H9 (cell line): ENCODE measurements around the gene RARS1. TPM values are rescaled to one million over a fixed set of nuclear protein-coding genes. Genes with fewer than 3 reads are reported as not detected.

ENCODE experiments used
- DNase-seq: peaks from one replicate; pipeline ENCODE4 v3.0.0-alpha.2; 2017
- H2AFZ ChIP-seq: one replicate; pipeline ENCODE4 v1.6.1; 2013; ENCODE audit warnings: mild to moderate bottlenecking, low read length, control low read depth, moderate library complexity
- H2AK5ac ChIP-seq: 2 replicates; pipeline ENCODE4 v1.6.1; 2013; ENCODE audit warnings: low read length, control low read depth, mixed read lengths; ENCODE audit not compliant: insufficient read length
- H2BK120ac ChIP-seq: one replicate; pipeline ENCODE4 v1.6.1; 2013; ENCODE audit warnings: low read depth, mild to moderate bottlenecking, low read length, control low read depth, inconsistent platforms; ENCODE audit not compliant: poor library complexity, severe bottlenecking
- H2BK12ac ChIP-seq: 2 replicates; pipeline ENCODE4 v1.6.1; 2013; ENCODE audit warnings: low read length, control low read depth, mixed read lengths, low read depth; ENCODE audit not compliant: insufficient read length
- H2BK15ac ChIP-seq: 2 replicates; pipeline ENCODE4 v1.6.1; 2013; ENCODE audit warnings: low read depth, low read length, control low read depth
- H2BK20ac ChIP-seq: one replicate; pipeline ENCODE4 v1.6.1; 2013; ENCODE audit warnings: low read depth, mild to moderate bottlenecking, low read length, control low read depth, inconsistent platforms; ENCODE audit not compliant: poor library complexity, severe bottlenecking
- H2BK5ac ChIP-seq: 2 replicates; pipeline ENCODE4 v1.6.1; 2013; ENCODE audit warnings: low read length, control low read depth, mixed read lengths; ENCODE audit not compliant: insufficient read length
- H3K14ac ChIP-seq: 2 replicates; pipeline ENCODE4 v1.6.1; 2013; ENCODE audit warnings: low read length, control low read depth; ENCODE audit not compliant: insufficient read depth
- H3K18ac ChIP-seq: 2 replicates; pipeline ENCODE4 v1.6.1; 2013; ENCODE audit warnings: low read depth, mild to moderate bottlenecking, mixed read lengths, low read length, control low read depth; ENCODE audit not compliant: insufficient read length
- H3K23ac ChIP-seq: 2 replicates; pipeline ENCODE4 v1.6.1; 2013; ENCODE audit warnings: low read length, control low read depth, mixed read lengths, low read depth; ENCODE audit not compliant: insufficient read length
- H3K23me2 ChIP-seq: 2 replicates; pipeline ENCODE4 v1.6.1; 2013; ENCODE audit warnings: low read depth, mild to moderate bottlenecking, mixed read lengths, low read length, control low read depth; ENCODE audit not compliant: insufficient read length, poor library complexity, severe bottlenecking
- H3K27ac ChIP-seq: 2 replicates; pipeline ENCODE4 v1.5.1; 2013; ENCODE audit warnings: low read length, control low read depth, mixed read lengths, low read depth; ENCODE audit not compliant: insufficient read length
- H3K27me3 ChIP-seq: 2 replicates; pipeline ENCODE4 v1.6.1; 2013; ENCODE audit warnings: low read length, control low read depth, inconsistent platforms; ENCODE audit not compliant: insufficient read depth
- H3K4ac ChIP-seq: 2 replicates; pipeline ENCODE4 v1.6.1; 2013; ENCODE audit warnings: low read depth, mild to moderate bottlenecking, control low read depth, inconsistent platforms, low read length, moderate library complexity
- H3K4me1 ChIP-seq: 2 replicates; pipeline ENCODE4 v1.6.1; 2013; ENCODE audit warnings: low read length, control low read depth, inconsistent platforms; ENCODE audit not compliant: insufficient read depth
- H3K4me2 ChIP-seq: 2 replicates; pipeline ENCODE4 v1.6.1; 2013; ENCODE audit warnings: low read length, control low read depth, mixed read lengths; ENCODE audit not compliant: insufficient read length, insufficient read depth
- H3K56ac ChIP-seq: 2 replicates; pipeline ENCODE4 v1.6.1; 2013; ENCODE audit warnings: low read depth, mild to moderate bottlenecking, mixed read lengths, low read length, control low read depth; ENCODE audit not compliant: insufficient read length
- H3K79me1 ChIP-seq: 2 replicates; pipeline ENCODE4 v1.6.1; 2013; ENCODE audit warnings: low read depth, mild to moderate bottlenecking, moderate library complexity, low read length, control low read depth, inconsistent platforms; ENCODE audit not compliant: insufficient read depth, poor library complexity, severe bottlenecking
- H3K79me2 ChIP-seq: 2 replicates; pipeline ENCODE4 v1.6.1; 2013; ENCODE audit warnings: low read length, control low read depth, inconsistent platforms; ENCODE audit not compliant: insufficient read depth
- H3K9ac ChIP-seq: 2 replicates; pipeline ENCODE4 v1.6.1; 2013; ENCODE audit warnings: low read length, control low read depth, mixed read lengths; ENCODE audit not compliant: insufficient read length; ENCODE audit errors: extremely low read depth
- H3K9me3 ChIP-seq: one replicate; pipeline ENCODE4 v1.6.1; 2013; ENCODE audit warnings: low read depth, low read length, inconsistent platforms; ENCODE audit not compliant: control insufficient read depth
- H3T11ph ChIP-seq: one replicate; pipeline ENCODE4 v1.6.1; 2013; ENCODE audit warnings: mild to moderate bottlenecking, low read length, control low read depth, inconsistent platforms
- H4K20me1 ChIP-seq: one replicate; pipeline ENCODE4 v1.6.1; 2013; ENCODE audit not compliant: control insufficient read depth, insufficient read length, insufficient read depth
- H4K5ac ChIP-seq: 2 replicates; pipeline ENCODE4 v1.6.1; 2013; ENCODE audit warnings: low read depth, mild to moderate bottlenecking, mixed read lengths, low read length, control low read depth; ENCODE audit not compliant: insufficient read length
- H4K8ac ChIP-seq: replicated peaks from 2 replicates; pipeline ENCODE4 v1.6.1; 2013; ENCODE audit warnings: low read length, control low read depth, mixed read lengths, low read depth; ENCODE audit not compliant: insufficient read length
- H4K91ac ChIP-seq: 2 replicates; pipeline ENCODE4 v1.6.1; 2013; ENCODE audit warnings: low read depth, mild to moderate bottlenecking, moderate library complexity, mixed read lengths, low read length, control low read depth; ENCODE audit not compliant: insufficient read length
- H3K27ac Mint-ChIP-seq, 3 experiments: 2 replicates in 2 of 3; 3 replicates in 1 of 3; pipeline ENCODE4 v1.8.0; 2020 to 2021; ENCODE audit warnings: mixed read lengths in 3 of 3, mild to moderate bottlenecking in 1 of 3, moderate library complexity in 1 of 3
- H3K27me3 Mint-ChIP-seq: 2 replicates; pipeline ENCODE4 v1.8.0; 2021; ENCODE audit warnings: low read depth, mild to moderate bottlenecking, moderate library complexity, mixed read lengths
- H3K36me3 Mint-ChIP-seq, 3 experiments: 2 replicates in 2 of 3; 3 replicates in 1 of 3; pipeline ENCODE4 v1.8.0; 2020 to 2021; ENCODE audit warnings: low read depth in 3 of 3, mixed read lengths in 3 of 3; ENCODE audit not compliant: insufficient read depth in 1 of 3
- H3K4me1 Mint-ChIP-seq, 2 experiments: 2 replicates each; pipeline ENCODE4 v1.8.0; 2020; ENCODE audit warnings: mixed read lengths in 2 of 2
- H3K4me3 Mint-ChIP-seq, 2 experiments: 2 replicates in 1 of 2; 3 replicates in 1 of 2; pipeline ENCODE4 v1.8.0; 2020 to 2021; ENCODE audit warnings: mild to moderate bottlenecking in 2 of 2, mixed read lengths in 2 of 2, moderate library complexity in 1 of 2
- H3K9me3 Mint-ChIP-seq, 2 experiments: 2 replicates in 1 of 2; 3 replicates in 1 of 2; pipeline ENCODE4 v1.8.0; 2020; ENCODE audit warnings: mild to moderate bottlenecking in 2 of 2, mixed read lengths in 2 of 2, moderate library complexity in 1 of 2
- CTCF ChIP-seq: fragments of 200-600 bp; sonication (generic); conservative IDR thresholded peaks from 3 replicates; pipeline ENCODE4 v1.8.0; 2021; ENCODE audit warnings: antibody characterized with exemption, mild to moderate bottlenecking
- WGBS: extraction: QIAGEN DNeasy Blood & Tissue Kit; methylation state at CpG from one replicate; pipeline ENCODE4 v1.1.7; 2013; ENCODE audit warnings: missing lambda C conversion rate, low lambda C conversion rate, mixed read lengths; ENCODE audit not compliant: insufficient read length; ENCODE audit errors: extremely low coverage; 5-methylcytosine and 5-hydroxymethylcytosine counted together
- total RNA-seq: library from RNA; stranded (reverse); gene quantifications from 2 replicates; pipeline ENCODE4 v1.2.1, GENCODE V29; 2021

The RARS1 gene
- total RNA-seq, 1 experiment from 2014 or later, result 108 TPM

GRCh38 chr5:168468836-168469235 is 17.4 kb upstream of the RARS1 start:
- Mint-ChIP-seq H3K27ac (no peak overlapping the region), H3K4me3 (no peak overlapping the region), H3K9me3 (no peaks in the 10 kb centered on the region; a peak in 1 of 5 replicates), H3K4me1 (no peaks in the 10 kb centered on the region), H3K36me3 (peaks cover 13 to 41% (median 39%) of the 10 kb centered on the region in 3 experiments; a peak in 6 of 7 replicates), H3K27me3 (no peaks in the 10 kb centered on the region)
- Histone ChIP-seq H4K20me1 (no peaks in the 10 kb centered on the region), H2BK120ac (no peak overlapping the region), H2BK12ac (no peak overlapping the region), H3K79me2 (no peaks in the 10 kb centered on the region), H3K9ac (no peak overlapping the region), H3K27ac (no peak overlapping the region), H2AK5ac (no peak overlapping the region), H2AFZ (no peak overlapping the region), H3K18ac (no peak overlapping the region), H2BK20ac (no peak overlapping the region), H3K23ac (no peak overlapping the region), H3K14ac (no peak overlapping the region), H2BK15ac (no peak overlapping the region), H3K27me3 (no peaks in the 10 kb centered on the region), H3K4me2 (no peak overlapping the region), H4K8ac (no peak overlapping the region), H4K5ac (no peak overlapping the region), H3K23me2 (no peaks in the 10 kb centered on the region), H3K56ac (no peak overlapping the region), H3K4ac (no peak overlapping the region), H3K4me1 (no peaks in the 10 kb centered on the region), H2BK5ac (no peak overlapping the region), H3T11ph (no peak overlapping the region), H3K9me3 (no peaks in the 10 kb centered on the region), H4K91ac (no peak overlapping the region), H3K79me1 (no peaks in the 10 kb centered on the region)
- DNase-seq, result no peak
- WGBS, result no CpG with 5 or more reads among the region's 8 CpGs
- no peak for TF ChIP-seq CTCF
